Astrocyte (in vitro differentiated cells and primary cell): ENCODE data around the gene SIRT2. TPM values are rescaled to one million over a fixed set of nuclear protein-coding genes. Genes with fewer than 3 reads are reported as not detected.
A peak's percentile ranks its signal among the peaks of the same experiment; 100 is the strongest.

Source experiments
- DNase-seq: peaks from one replicate; pipeline ENCODE4 v3.0.0-alpha.2; 2010; ENCODE audit warnings: low read depth
- FAIRE-seq: peaks from 2 replicates; lab custom pipeline; 2011; peaks lifted over from hg19 to GRCh38; lab: Jason Lieb, UNC
- H2AFZ ChIP-seq: 2 replicates; pipeline ENCODE4 v1.6.0; 2012; ENCODE audit warnings: low read depth, low read length, inconsistent platforms
- H3K27ac ChIP-seq: 2 replicates; pipeline ENCODE4 v1.5.1; 2011; ENCODE audit warnings: low read depth, low read length, inconsistent platforms
- H3K27me3 ChIP-seq: 2 replicates; pipeline ENCODE4 v1.6.0; 2011; ENCODE audit warnings: low read length, inconsistent platforms; ENCODE audit not compliant: insufficient read depth
- H3K36me3 ChIP-seq: 2 replicates; pipeline ENCODE4 v1.5.1; 2011; ENCODE audit warnings: low read length, inconsistent platforms; ENCODE audit not compliant: insufficient read depth
- H3K4me1 ChIP-seq: 2 replicates; pipeline ENCODE4 v1.5.1; 2011; ENCODE audit warnings: low read length, inconsistent platforms; ENCODE audit not compliant: insufficient read depth
- H3K4me2 ChIP-seq: 2 replicates; pipeline ENCODE4 v1.6.0; 2012; ENCODE audit warnings: low read length, inconsistent platforms
- H3K4me3 ChIP-seq: 2 replicates; pipeline ENCODE4 v1.5.1; 2011; ENCODE audit warnings: low read depth, mild to moderate bottlenecking, low read length, inconsistent platforms; ENCODE audit not compliant: insufficient read depth
- H3K79me2 ChIP-seq: 2 replicates; pipeline ENCODE4 v1.6.0; 2012; ENCODE audit warnings: mild to moderate bottlenecking, low read length, inconsistent platforms; ENCODE audit not compliant: insufficient read depth
- H3K9ac ChIP-seq: 2 replicates; pipeline ENCODE4 v1.6.0; 2012; ENCODE audit warnings: mild to moderate bottlenecking, low read length, inconsistent platforms
- H3K9me3 ChIP-seq: 2 replicates; pipeline ENCODE4 v1.5.1; 2012; ENCODE audit warnings: low read depth, mild to moderate bottlenecking, low read length, inconsistent platforms; ENCODE audit not compliant: insufficient read depth
- H4K20me1 ChIP-seq: 2 replicates; pipeline ENCODE4 v1.6.0; 2012; ENCODE audit warnings: low read length, inconsistent platforms; ENCODE audit not compliant: insufficient read depth
- H3K27ac Mint-ChIP-seq: one replicate; pipeline ENCODE4 v1.8.0; 2021; ENCODE audit warnings: mild to moderate bottlenecking, mixed read lengths; ENCODE audit not compliant: unreplicated experiment
- H3K27me3 Mint-ChIP-seq: one replicate; pipeline ENCODE4 v1.8.0; 2021; ENCODE audit warnings: low read depth, mixed read lengths; ENCODE audit not compliant: unreplicated experiment
- H3K36me3 Mint-ChIP-seq: one replicate; pipeline ENCODE4 v1.8.0; 2021; ENCODE audit warnings: low read depth, mixed read lengths; ENCODE audit not compliant: unreplicated experiment
- H3K4me1 Mint-ChIP-seq: one replicate; pipeline ENCODE4 v1.8.0; 2021; ENCODE audit warnings: low read depth, mixed read lengths; ENCODE audit not compliant: unreplicated experiment
- H3K4me3 Mint-ChIP-seq: one replicate; pipeline ENCODE4 v1.8.0; 2021; ENCODE audit warnings: mild to moderate bottlenecking, moderate library complexity, mixed read lengths; ENCODE audit not compliant: unreplicated experiment
- H3K9me3 Mint-ChIP-seq: one replicate; pipeline ENCODE4 v1.8.0; 2021; ENCODE audit warnings: mild to moderate bottlenecking, mixed read lengths; ENCODE audit not compliant: unreplicated experiment
- EZH2 ChIP-seq: IDR thresholded peaks from 2 replicates; pipeline ENCODE4 v1.6.1; 2012; ENCODE audit warnings: mild to moderate bottlenecking, low read length, inconsistent platforms; ENCODE audit not compliant: insufficient read depth
- total RNA-seq: library from RNA; stranded (reverse); gene quantifications from 2 replicates; pipeline ENCODE4 v1.2.1, GENCODE V29; 2021
- TF ChIP-seq, protein P1 (sequence below): IDR thresholded peaks from 2 replicates; pipeline ENCODE4 v1.5.1; 2011; ENCODE audit warnings: low read depth, mild to moderate bottlenecking, inconsistent platforms, low read length, moderate library complexity; ENCODE audit not compliant: insufficient read depth

The SIRT2 gene
- total RNA-seq, 1 donor from 2014 or later = 35.7 TPM

DNA sequence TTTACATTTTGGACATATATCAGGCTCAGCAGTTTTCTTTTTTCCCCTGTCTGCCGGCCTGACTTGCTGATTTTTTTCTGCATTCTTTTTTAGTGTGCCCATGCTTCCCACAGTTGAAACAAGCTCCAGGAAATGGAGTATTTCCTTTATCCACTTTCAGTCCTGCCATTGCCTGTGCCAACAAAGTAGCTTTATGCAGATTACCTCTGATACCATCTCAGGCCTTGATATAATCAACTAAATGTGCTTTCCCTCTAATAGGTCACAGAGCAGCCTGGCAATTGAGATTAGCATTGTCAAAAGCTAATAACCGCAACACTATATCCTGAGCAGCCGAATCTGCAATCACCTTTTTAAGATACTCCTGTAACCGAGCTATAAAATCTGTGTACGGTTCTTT is 40.5 kb upstream of the SIRT2 start:
- Histone ChIP-seq H2AFZ (no peak overlapping the region), H3K9ac (no peak overlapping the region), H3K4me1 (no peaks in the 10 kb centered on the region), H3K27me3 (no peaks in the 10 kb centered on the region), H3K27ac (no peak overlapping the region), H3K4me2 (no peak overlapping the region), H4K20me1 (no peaks in the 10 kb centered on the region), H3K36me3 (no peaks in the 10 kb centered on the region), H3K4me3 (no peak overlapping the region), H3K9me3 (no peaks in the 10 kb centered on the region), H3K79me2 (no peaks in the 10 kb centered on the region)
- TF ChIP-seq, protein P1, sequence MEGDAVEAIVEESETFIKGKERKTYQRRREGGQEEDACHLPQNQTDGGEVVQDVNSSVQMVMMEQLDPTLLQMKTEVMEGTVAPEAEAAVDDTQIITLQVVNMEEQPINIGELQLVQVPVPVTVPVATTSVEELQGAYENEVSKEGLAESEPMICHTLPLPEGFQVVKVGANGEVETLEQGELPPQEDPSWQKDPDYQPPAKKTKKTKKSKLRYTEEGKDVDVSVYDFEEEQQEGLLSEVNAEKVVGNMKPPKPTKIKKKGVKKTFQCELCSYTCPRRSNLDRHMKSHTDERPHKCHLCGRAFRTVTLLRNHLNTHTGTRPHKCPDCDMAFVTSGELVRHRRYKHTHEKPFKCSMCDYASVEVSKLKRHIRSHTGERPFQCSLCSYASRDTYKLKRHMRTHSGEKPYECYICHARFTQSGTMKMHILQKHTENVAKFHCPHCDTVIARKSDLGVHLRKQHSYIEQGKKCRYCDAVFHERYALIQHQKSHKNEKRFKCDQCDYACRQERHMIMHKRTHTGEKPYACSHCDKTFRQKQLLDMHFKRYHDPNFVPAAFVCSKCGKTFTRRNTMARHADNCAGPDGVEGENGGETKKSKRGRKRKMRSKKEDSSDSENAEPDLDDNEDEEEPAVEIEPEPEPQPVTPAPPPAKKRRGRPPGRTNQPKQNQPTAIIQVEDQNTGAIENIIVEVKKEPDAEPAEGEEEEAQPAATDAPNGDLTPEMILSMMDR = no peak
- no peak for TF ChIP-seq EZH2
- Mint-ChIP-seq H3K36me3 (peaks cover 15% of the 10 kb centered on the region), H3K4me3 (no peak overlapping the region), H3K27ac (no peak overlapping the region), H3K27me3 (peaks cover 2% of the 10 kb centered on the region), H3K4me1 (peaks cover 2% of the 10 kb centered on the region), H3K9me3 (peaks cover 10% of the 10 kb centered on the region)
- FAIRE-seq (no peak), DNase-seq (no peak)

DNA sequence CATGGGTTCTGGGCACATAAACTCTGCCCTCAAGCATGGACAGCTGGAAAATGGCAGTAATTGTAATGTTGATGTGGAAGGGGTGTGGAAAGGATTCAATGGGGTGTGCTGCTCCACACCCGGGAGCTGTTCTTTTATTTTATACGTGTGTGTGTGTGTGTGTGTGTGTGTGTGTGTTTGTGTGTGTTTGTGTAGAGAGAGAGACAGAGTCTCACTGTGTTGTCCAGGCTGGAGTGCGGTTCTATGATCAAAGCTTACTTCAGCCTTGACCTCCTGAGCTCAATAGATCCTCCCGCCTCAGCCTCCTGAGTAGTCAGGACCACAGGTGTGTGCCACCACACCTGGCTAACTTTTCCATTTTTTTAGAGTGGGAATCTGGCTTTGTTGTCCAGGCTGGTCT is 34.1 kb upstream of the SIRT2 start:
- H3K9me3 ChIP-seq = no peaks in the 10 kb centered on the region
- peaks cover 15% of the 10 kb centered on the region for H4K20me1 ChIP-seq
- peaks cover 41% of the 10 kb centered on the region for H3K79me2 ChIP-seq
- peaks cover 2% of the 10 kb centered on the region for H3K4me1 Mint-ChIP-seq
- H2AFZ ChIP-seq = no peak overlapping the region
- H3K4me3 Mint-ChIP-seq = no peak overlapping the region
- peaks cover 11% of the 10 kb centered on the region for H3K9me3 Mint-ChIP-seq
- H3K27ac Mint-ChIP-seq = no peak overlapping the region
- peaks cover 4% of the 10 kb centered on the region for H3K36me3 ChIP-seq
- no peak for FAIRE-seq
- peaks cover 10% of the 10 kb centered on the region for H3K4me1 ChIP-seq
- no peaks in the 10 kb centered on the region for H3K27me3 ChIP-seq
- H3K4me3 ChIP-seq = no peak overlapping the region
- H3K27ac ChIP-seq = no peak overlapping the region
- no peak overlapping the region for H3K4me2 ChIP-seq
- no peak for DNase-seq
- no peaks in the 10 kb centered on the region for H3K27me3 Mint-ChIP-seq
- TF ChIP-seq, protein P1 = no peak
- TF ChIP-seq EZH2 = no peak
- no peak overlapping the region for H3K9ac ChIP-seq
- peaks cover 15% of the 10 kb centered on the region for H3K36me3 Mint-ChIP-seq

DNA sequence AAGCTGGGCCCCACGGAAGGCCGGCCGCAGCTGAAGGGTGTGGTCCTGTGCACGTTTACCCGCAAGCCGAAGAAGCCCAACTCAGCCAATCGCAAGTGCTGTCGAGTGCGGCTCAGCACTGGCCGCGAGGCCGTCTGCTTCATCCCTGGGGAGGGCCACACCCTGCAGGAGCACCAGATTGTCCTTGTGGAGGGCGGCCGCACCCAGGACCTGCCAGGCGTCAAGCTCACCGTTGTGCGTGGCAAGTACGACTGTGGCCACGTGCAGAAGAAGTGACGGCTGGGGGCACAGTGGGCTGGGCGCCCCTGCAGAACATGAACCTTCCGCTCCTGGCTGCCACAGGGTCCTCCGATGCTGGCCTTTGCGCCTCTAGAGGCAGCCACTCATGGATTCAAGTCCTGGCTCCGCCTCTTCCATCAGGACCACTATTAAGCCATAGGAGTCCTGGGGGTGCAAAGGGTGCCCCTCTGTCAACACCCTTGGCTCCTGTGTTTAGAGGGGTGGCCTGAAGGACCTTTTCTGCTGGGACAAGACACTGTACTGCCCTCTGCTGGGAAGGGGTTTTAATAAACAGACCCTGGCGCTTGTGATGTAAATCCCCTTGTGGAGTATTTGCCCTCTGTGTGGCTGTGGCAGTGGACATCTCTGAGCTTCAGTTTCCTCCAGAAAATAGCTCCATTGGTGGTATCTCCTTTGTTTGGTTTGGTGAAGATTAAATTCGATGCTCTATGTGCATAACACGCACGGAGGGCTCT is 33.2 kb upstream of the SIRT2 start:
- Histone ChIP-seq H3K9ac (no peak overlapping the region), H3K79me2 (peaks cover 41% of the 10 kb centered on the region), H3K4me3 (no peak overlapping the region), H3K36me3 (peaks cover 4% of the 10 kb centered on the region), H4K20me1 (peaks cover 15% of the 10 kb centered on the region), H2AFZ (no peak overlapping the region), H3K27ac (no peak overlapping the region), H3K4me2 (no peak overlapping the region), H3K4me1 (peaks cover 10% of the 10 kb centered on the region), H3K27me3 (no peaks in the 10 kb centered on the region), H3K9me3 (no peaks in the 10 kb centered on the region)
- H3K4me3 Mint-ChIP-seq = peak overlapping the region; percentile 70
- H3K36me3 Mint-ChIP-seq = peaks cover 15% of the 10 kb centered on the region
- H3K27ac Mint-ChIP-seq = no peak overlapping the region
- no peak for FAIRE-seq
- H3K27me3 Mint-ChIP-seq = no peaks in the 10 kb centered on the region
- H3K4me1 Mint-ChIP-seq = peaks cover 2% of the 10 kb centered on the region
- TF ChIP-seq, protein P1 = peak; percentile 33
- TF ChIP-seq EZH2 = no peak
- DNase-seq = peak; percentile 28
- H3K9me3 Mint-ChIP-seq = peaks cover 11% of the 10 kb centered on the region
